GM12891 (cell line): Measurements from ENCODE around the gene SHISA4.
A peak's percentile ranks its signal among the peaks of the same experiment; 100 is the strongest.

Source experiments
- DNase-seq: peaks from one replicate; pipeline ENCODE4 v3.0.0; 2011; ENCODE audit warnings: low spot score; ENCODE audit not compliant: insufficient read length
- FAIRE-seq: peaks from 2 replicates; lab custom pipeline; 2011; peaks lifted over from hg19 to GRCh38; lab: Jason Lieb, UNC
- PAX5 ChIP-seq: IDR thresholded peaks from 2 replicates; pipeline ENCODE4 v1.6.1; 2011; ENCODE audit warnings: low read length, moderate library complexity, mild to moderate bottlenecking; ENCODE audit not compliant: insufficient read depth, severe bottlenecking
- POLR2A ChIP-seq: IDR thresholded peaks from 2 replicates; pipeline ENCODE4 v1.6.1; 2011; ENCODE audit warnings: low read depth, low read length, control low read depth
- POLR2AphosphoS5 ChIP-seq: IDR thresholded peaks from 2 replicates; pipeline ENCODE4 v1.6.1; 2011; ENCODE audit warnings: low read depth, low read length, control low read depth
- POU2F2 ChIP-seq: IDR thresholded peaks from 2 replicates; pipeline ENCODE4 v1.6.1; 2011; ENCODE audit warnings: low read depth, mild to moderate bottlenecking, control low read depth, low read length, moderate library complexity
- SPI1 ChIP-seq: IDR thresholded peaks from 2 replicates; pipeline ENCODE4 v1.6.1; 2011; ENCODE audit warnings: low read depth, low read length, control low read depth
- TAF1 ChIP-seq: IDR thresholded peaks from 2 replicates; pipeline ENCODE4 v1.6.1; 2011; ENCODE audit warnings: low read depth, low read length, control low read depth

Gene SHISA4

DNA sequence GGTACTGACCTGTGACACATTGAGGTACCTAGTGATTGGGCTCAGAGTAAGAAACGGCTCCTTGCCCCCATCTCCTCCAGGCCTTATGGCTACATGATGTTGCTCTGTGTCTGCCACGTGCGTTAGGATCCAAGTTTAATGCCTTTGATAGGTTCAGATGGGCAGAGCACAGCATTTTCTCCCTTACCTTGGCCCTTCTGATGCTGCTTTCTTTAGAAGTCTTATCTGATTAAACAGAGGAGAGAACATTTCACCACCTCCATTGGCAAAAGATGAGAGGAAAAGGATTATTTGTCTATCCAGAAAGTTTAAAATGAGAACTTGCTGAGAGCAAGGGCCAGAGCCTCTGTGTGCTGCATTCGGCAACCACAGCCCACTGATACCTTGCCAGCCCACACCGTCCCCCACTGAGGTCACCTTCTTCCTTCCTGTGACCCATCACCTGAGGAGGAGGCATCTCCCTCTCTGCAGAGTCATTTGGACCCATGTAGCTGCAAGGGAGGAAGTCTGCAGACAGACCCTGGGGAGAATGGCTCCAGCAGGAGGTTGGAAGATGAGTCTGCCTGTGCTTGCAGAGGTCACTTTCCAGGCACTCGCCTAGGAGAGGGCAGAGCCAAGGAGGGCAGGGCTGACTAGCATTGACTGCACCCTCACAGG lies 16.7 kb downstream of the SHISA4 start:
- no peak for FAIRE-seq
- TF ChIP-seq TAF1 (no peak), SPI1 (peak; percentile 9; the same call in 1 of the 2 replicates)
- no peak for DNase-seq

DNA sequence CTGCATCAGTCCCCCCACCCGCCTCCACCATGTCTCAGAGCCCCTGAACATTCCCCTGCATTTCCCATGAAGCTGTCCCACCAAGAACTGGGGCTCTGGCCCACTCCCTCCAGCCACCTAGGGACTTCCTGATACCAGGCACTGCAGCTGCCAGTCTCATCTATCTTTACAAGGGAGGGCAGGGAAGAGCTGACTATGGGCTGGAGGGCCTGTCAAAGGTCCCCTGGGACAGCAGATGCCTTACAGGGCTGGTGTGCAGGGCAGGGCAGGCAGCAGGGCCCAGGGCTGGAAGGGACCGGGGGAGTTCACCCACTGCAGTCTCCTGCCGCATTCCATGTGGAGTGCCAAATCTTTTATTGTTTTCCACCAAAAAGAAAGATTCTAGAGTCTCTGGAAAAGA lies 17.6 kb downstream of the SHISA4 start:
- DNase-seq (no peak), FAIRE-seq (no peak)
- TF ChIP-seq TAF1 = no peak
- TF ChIP-seq POLR2A = no peak
- no peak for TF ChIP-seq SPI1
- no peak for TF ChIP-seq PAX5
- TF ChIP-seq POU2F2 = no peak
- TF ChIP-seq POLR2AphosphoS5 = no peak

DNA sequence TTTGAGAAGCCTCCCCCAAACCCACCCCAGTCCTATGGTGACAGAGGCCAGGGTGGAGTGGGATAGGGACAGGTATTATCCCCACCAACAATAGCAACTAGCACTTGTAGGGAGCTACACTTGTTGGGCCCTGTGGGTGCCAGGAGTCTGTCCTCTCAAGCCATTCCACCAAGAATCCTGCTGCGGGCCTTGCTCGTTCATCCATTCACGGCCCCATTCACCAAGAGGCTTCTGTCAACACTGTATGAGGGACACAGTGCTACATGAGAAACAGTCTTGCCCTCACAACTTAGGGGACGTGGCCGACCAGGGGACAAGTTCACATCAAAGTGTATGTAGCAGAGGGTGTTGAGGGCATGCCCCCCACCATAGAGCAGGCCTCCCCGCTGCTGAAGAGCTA lies 18.9 kb downstream of the SHISA4 start:
- TF ChIP-seq POLR2AphosphoS5 (no peak), PAX5 (no peak), POU2F2 (no peak), POLR2A (no peak), TAF1 (no peak), SPI1 (no peak)
- FAIRE-seq = no peak
- no peak for DNase-seq

DNA sequence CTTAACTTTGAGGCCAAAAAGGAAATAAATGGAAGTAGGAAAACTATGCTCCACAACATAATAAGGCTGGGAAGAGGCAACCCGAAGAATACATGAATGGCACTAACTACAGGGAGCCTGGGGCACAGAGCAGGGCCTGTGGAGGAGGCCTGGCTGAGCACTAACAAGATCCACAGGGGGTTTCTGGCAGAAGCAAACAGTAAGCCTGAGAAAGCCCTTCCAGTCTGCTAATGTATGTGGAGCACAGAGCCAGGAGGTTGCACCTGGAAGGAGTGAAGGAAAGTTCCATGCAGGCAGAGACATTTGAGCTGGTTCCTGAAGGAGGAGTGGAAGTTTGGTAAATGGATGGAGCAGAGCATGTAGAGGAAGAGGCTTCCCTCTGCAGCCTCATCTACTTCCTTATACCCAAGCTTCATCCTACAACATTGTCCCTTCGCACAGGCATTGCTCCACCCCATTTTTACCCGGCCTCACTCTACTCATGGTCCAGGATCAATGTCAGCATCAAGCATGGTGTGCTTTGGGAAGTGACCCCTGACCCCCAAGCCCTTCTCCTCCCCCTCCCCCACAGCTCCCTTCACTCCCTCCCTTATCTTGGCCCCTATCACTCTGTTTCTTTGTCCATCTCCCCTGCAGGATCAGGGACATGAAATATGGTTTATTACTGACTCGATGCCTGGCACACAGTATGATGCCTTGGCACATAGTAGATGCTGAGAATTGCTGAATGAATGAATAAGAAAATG lies 23.3 kb downstream of the SHISA4 start:
- DNase-seq (no peak), FAIRE-seq (no peak)
- TF ChIP-seq POU2F2 = no peak
- TF ChIP-seq PAX5 = no peak
- TF ChIP-seq SPI1 = no peak
- no peak for TF ChIP-seq TAF1
- TF ChIP-seq POLR2AphosphoS5 = no peak
- no peak for TF ChIP-seq POLR2A

DNA sequence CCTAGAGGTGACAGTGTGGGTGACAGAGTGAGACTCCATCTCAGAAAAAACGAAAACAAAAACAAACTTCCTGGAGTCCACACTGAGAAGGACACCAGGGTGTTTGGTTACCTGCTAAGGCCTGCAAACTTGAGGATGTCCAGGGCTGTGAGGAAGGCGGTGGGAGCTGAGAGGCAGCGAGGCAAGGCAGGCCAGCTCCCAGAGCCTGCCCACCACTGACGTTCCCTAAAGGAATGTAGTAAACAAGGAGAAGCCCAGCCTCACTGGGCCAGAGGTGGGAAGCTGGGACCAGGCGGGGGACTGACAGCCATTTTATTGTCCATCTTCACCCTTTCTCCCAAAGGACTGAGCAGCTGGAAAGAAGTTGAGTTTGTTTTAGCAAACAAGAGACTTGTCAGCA lies 24.1 kb downstream of the SHISA4 start:
- FAIRE-seq (no peak), DNase-seq (no peak)
- TF ChIP-seq TAF1 (no peak), POLR2AphosphoS5 (no peak), POLR2A (no peak), SPI1 (no peak), POU2F2 (no peak), PAX5 (no peak)

DNA sequence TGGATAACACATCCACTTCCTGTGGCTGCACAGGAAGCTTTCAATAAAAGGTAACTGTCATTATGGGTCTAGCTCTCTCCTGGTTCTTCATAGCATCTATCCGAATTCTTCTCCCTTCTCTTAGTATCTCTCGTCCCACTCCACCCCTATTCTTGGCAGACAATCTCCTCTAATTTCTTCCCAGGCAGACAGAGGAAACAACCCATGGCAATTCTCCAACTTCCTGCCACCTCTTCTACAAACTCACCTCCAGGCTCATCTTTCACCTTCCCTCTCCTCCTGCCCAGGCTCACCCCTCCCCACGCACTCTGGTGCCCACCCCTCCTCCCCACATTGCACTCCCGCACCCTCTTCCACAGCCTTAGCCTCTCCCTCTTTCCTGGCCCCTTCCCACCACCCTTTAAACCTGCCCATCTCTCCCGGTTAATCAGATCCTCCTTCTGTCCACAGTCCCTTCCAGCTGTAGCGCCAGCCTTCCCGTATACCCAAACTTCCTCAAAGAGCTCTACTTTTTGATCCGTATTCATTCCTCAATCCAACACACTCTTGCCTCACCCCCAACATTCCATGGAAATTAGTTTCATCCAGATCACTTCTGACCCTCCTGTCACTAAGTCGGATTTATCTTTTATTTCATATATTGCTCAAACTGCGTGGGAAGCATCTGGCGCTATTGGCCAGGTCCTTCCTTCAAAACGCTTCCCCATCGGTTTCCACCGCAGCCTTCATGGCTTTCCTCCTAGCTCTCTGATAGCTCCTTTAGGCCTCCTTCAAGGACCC lies 25.9 kb downstream of the SHISA4 start:
- FAIRE-seq (no peak), DNase-seq (no peak)
- TF ChIP-seq TAF1 = no peak
- no peak for TF ChIP-seq SPI1
- TF ChIP-seq POLR2A = no peak
- no peak for TF ChIP-seq POU2F2
- no peak for TF ChIP-seq POLR2AphosphoS5
- no peak for TF ChIP-seq PAX5

DNA sequence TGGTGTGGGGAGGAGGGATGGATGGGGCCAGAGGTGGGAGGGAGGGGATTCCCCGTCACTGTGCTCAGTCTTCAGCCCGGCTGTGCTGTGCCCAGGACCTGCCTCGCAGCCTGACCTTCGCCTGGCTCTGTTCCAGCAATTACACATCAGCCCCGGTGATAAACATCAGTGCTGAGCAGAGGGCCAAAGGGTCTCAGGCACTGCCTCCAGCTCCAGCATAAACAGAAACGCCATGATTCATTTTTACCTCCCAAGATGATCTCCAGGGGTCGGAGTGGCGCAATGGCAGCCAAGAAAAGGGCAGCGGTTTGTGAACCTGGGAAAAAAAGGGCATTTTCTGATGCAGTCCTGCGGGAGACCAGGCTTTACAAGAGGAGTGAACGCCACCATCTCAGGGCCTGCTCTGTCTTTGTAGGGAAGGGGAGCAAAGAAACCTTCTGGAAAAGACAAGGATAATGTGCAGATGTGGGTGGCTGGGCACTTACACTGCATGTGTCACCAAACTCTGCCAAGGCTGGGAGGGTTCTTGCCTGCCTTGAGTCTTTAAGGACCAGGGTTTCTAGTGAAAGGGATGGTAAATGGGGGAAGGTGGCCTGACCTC lies 28.1 kb downstream of the SHISA4 start:
- FAIRE-seq = no peak
- DNase-seq = no peak
- TF ChIP-seq POLR2A (no peak), TAF1 (no peak), POLR2AphosphoS5 (no peak), PAX5 (no peak), SPI1 (no peak), POU2F2 (no peak)

DNA sequence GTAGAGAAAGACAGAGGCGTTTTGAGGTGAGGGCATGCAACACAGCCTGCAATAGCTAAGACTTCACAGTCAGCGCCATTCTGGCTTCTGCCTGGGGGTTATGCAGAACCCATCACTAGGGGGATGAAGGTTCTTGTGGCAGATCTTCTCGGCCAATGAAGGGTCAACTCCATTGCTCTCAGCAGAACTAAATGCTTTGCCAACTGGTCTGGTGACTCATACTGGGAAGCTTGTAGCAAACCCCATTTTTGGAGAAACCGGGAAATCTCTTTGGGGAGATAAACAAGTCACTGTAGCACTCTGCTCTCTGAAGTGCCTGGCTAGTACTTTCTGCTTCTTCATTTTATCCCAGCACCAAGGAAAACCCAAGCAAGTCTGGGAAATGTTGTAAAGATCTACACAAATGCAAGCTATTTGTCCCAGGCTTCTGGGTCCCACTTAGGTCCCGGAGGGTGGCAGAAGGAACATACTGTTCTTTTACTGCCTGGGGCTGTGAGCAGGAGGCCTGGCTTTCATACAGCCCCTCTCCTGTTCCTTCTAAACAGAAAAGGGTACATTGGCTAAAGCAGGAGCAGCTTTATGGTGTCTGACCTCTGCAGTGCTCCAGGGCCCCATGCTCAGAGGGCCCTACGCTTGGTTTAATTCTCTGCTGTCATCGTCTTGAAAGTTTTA lies 28.8 kb downstream of the SHISA4 start:
- DNase-seq (no peak), FAIRE-seq (no peak)
- TF ChIP-seq TAF1 (no peak), POLR2A (no peak), POLR2AphosphoS5 (no peak), POU2F2 (no peak), PAX5 (no peak), SPI1 (no peak)

DNA sequence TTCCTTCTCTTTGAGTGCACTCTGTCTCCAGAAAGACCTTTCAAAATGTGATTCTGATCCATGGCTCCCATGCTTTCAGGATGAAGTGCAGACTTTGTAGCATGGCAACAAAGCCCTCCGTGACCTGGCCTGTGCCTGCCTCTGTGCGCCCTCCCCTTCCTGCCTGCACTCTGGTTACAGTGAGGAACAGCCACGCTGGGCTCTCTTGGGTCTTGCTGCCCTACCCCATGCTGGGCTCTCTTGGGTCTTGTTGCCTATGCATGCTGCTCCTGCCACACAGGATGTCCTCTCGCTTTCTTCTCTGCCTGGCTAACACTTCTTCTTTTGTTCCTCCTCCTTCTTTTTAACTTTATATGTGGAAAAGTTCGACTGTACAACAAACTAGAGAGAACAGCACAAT lies 29.6 kb downstream of the SHISA4 start:
- TF ChIP-seq PAX5 (no peak), POLR2AphosphoS5 (no peak), POU2F2 (no peak), TAF1 (no peak), POLR2A (no peak), SPI1 (no peak)
- FAIRE-seq = no peak

More for the DNA sequence above, 29.6 kb downstream of the SHISA4 start:
- no peak for DNase-seq
